Sigmoid colon (tissue), 7 donors: ENCODE data around the gene HADHA. TPM values are rescaled to one million over a fixed set of nuclear protein-coding genes. Genes with fewer than 3 reads are reported as not detected.

ENCODE experiments used
- DNase-seq: peaks from one replicate; pipeline ENCODE4 v3.0.0-alpha.2; 2019
- H3K27ac ChIP-seq, 4 donors: fragments of 200-600 bp; sonication (generic); one replicate each; pipeline ENCODE4 v1.5.1; 2016 to 2019; ENCODE audit warnings: mild to moderate bottlenecking in 1 of 4
- H3K27me3 ChIP-seq, 3 donors: fragments of 200-600 bp; sonication (generic); one replicate each; pipeline ENCODE4 v1.5.1; 2019; ENCODE audit warnings: mild to moderate bottlenecking in 1 of 3
- H3K36me3 ChIP-seq, 4 donors: fragments of 200-600 bp; sonication (generic); one replicate each; pipeline ENCODE4 v1.5.1; 2016 to 2019
- H3K4me1 ChIP-seq, 4 donors: fragments of 200-600 bp; sonication (generic); one replicate each; pipeline ENCODE4 v1.5.1; 2017 to 2019
- H3K4me3 ChIP-seq, 4 donors: fragments of 200-600 bp; sonication (generic); one replicate each; pipeline ENCODE4 v1.5.1; 2017 to 2019; ENCODE audit warnings: mild to moderate bottlenecking in 2 of 4, moderate library complexity in 1 of 4
- H3K9me3 ChIP-seq, 4 donors: fragments of 200-600 bp in 3 of 4; sonication (generic) in 3 of 4; one replicate each; pipeline versions ENCODE4 v1.5.1 to v1.6.1; 2013 to 2019
- CTCF ChIP-seq, 4 experiments: fragments of 450-650 bp in 3 of 4; fragments of 200-600 bp in 1 of 4; IDR thresholded peaks; one replicate each; pipeline ENCODE4 v1.5.1; 2016 to 2019; ENCODE audit warnings: antibody characterized with exemption in 4 of 4, mild to moderate bottlenecking in 3 of 4, moderate library complexity in 2 of 4
- EP300 ChIP-seq, 4 donors: sonication (generic); formaldehyde crosslinking; IDR thresholded peaks; one replicate each; pipeline ENCODE4 v1.6.1; 2017; ENCODE audit warnings: antibody characterized with exemption in 4 of 4
- POLR2A ChIP-seq, 2 donors: fragments of 450-650 bp; IDR thresholded peaks; one replicate each; pipeline ENCODE4 v1.6.1; 2016; ENCODE audit warnings: antibody characterized with exemption in 2 of 2, mild to moderate bottlenecking in 2 of 2, moderate library complexity in 2 of 2
- POLR2AphosphoS5 ChIP-seq, 4 donors: sonication (generic); formaldehyde crosslinking; IDR thresholded peaks; one replicate each; pipeline ENCODE4 v1.6.1; 2017; ENCODE audit warnings: antibody characterized with exemption in 4 of 4
- WGBS, 2 donors: extraction: QIAGEN DNeasy Blood & Tissue Kit; methylation state at CpG; one replicate each; pipeline ENCODE4 v1.1.7; 2013; 5-methylcytosine and 5-hydroxymethylcytosine counted together
- intact Hi-C: fragments of 100-400 bp; cut with DNase I; formaldehyde crosslinking; loops from one replicate; pipeline ENCODE4 v1.15.1; 2023
- polyA plus RNA-seq, 3 donors: library from polyadenylated mRNA; stranded (reverse); fragments of 200-250 nt; gene quantifications; one replicate each; pipeline ENCODE4 v1.2.3, GENCODE V29; 2013
- total RNA-seq, 4 donors: library from RNA; depleted of rRNA; stranded (reverse); fragments of >200 nt; gene quantifications; one replicate each; pipeline ENCODE4 v1.1.0, GENCODE V29; 2016
- donor health status: healthy with polysubstance abuse.
- donor health status: Bipolar disorder and iron deficiency.
- donor health status: healthy.

The HADHA gene
- total and polyA plus RNA-seq, 7 donors, result 96.7 to 148 (median 122) TPM

- TF ChIP-seq EP300 (IDR thresholded peaks at IDR 0.05), result no peak
- TF ChIP-seq POLR2A (IDR thresholded peaks at IDR 0.05), result no peak
- no peak for TF ChIP-seq POLR2AphosphoS5 (IDR thresholded peaks at IDR 0.05)
- TF ChIP-seq CTCF (IDR thresholded peaks at IDR 0.05), result no peak
- H3K27ac ChIP-seq, result no peak overlapping the region
- intact Hi-C loops, result no loop called here
- 73 to 74% methylated on average over 15 of the region's 15 CpGs for WGBS, 2 donors
- peaks cover 20 to 45% (median 41%) of the 10 kb centered on the region in 3 donors for H3K27me3 ChIP-seq
- peaks cover 0 to 31% (median 24%) of the 10 kb centered on the region in 4 donors for H3K4me1 ChIP-seq
- H3K9me3 ChIP-seq, result no peaks in the 10 kb centered on the region
- H3K4me3 ChIP-seq, result no peak overlapping the region
- H3K36me3 ChIP-seq, result no peaks in the 10 kb centered on the region
- DNase-seq, result no peak
Observed at GRCh38 chr2:26175466-26176278, 68.8 kb downstream of the HADHA start.

- Histone ChIP-seq H3K36me3 (no peaks in the 10 kb centered on the region), H3K27ac (no peak overlapping the region), H3K27me3 (peaks cover 20 to 45% (median 41%) of the 10 kb centered on the region in 3 donors), H3K4me1 (peaks cover 0 to 31% (median 24%) of the 10 kb centered on the region in 4 donors), H3K4me3 (no peak overlapping the region), H3K9me3 (no peaks in the 10 kb centered on the region)
- WGBS, 2 donors, result 71 to 73% methylated on average over 10 of the region's 10 CpGs
- DNase-seq, result peak; percentile 43
- TF ChIP-seq EP300 (IDR thresholded peaks at IDR 0.05) (no peak), CTCF (IDR thresholded peaks at IDR 0.05) (no peak), POLR2AphosphoS5 (IDR thresholded peaks at IDR 0.05) (no peak), POLR2A (IDR thresholded peaks at IDR 0.05) (no peak)
- intact Hi-C loops, result no loop called here
Observed at GRCh38 chr2:26174691-26175465, 69.6 kb downstream of the HADHA start.

GRCh38 chr2:26173776-26174482 is 70.5 kb downstream of the HADHA start:
- DNase-seq, result peak; percentile 57
- H3K9me3 ChIP-seq, result no peaks in the 10 kb centered on the region
- H3K27ac ChIP-seq, result no peak overlapping the region
- peak overlapping the region in 3 of 4 donors; percentile 32 to 52 (median 50) for H3K4me3 ChIP-seq
- TF ChIP-seq POLR2A (IDR thresholded peaks at IDR 0.05), result no peak
- no peak for TF ChIP-seq CTCF (IDR thresholded peaks at IDR 0.05)
- TF ChIP-seq POLR2AphosphoS5 (IDR thresholded peaks at IDR 0.05), result no peak
- no peak for TF ChIP-seq EP300 (IDR thresholded peaks at IDR 0.05)
- H3K4me1 ChIP-seq, result peaks cover 0 to 24% (median 18%) of the 10 kb centered on the region in 4 donors
- no peaks in the 10 kb centered on the region for H3K36me3 ChIP-seq
- intact Hi-C loops, result no loop called here
- WGBS, 2 donors, result 28 to 40% methylated on average over 46 of the region's 46 CpGs
- peaks cover 20 to 45% (median 41%) of the 10 kb centered on the region in 3 donors for H3K27me3 ChIP-seq

- no peaks in the 10 kb centered on the region for H3K36me3 ChIP-seq
- intact Hi-C loops, result no loop called here
- WGBS, 2 donors, result 1 to 2% methylated on average over 101 to 102 of the region's 102 CpGs
- H3K4me3 ChIP-seq, result peak within 1 kb of the TSS; percentile 16 to 52 (median 41)
- peaks cover 0 to 19% (median 14%) of the 10 kb centered on the region in 4 donors for H3K4me1 ChIP-seq
- no peak within 1 kb of the TSS for H3K27ac ChIP-seq
- no peaks in the 10 kb centered on the region for H3K9me3 ChIP-seq
- DNase-seq, result peak; percentile 61
- no peak for TF ChIP-seq EP300 (IDR thresholded peaks at IDR 0.05)
- no peak for TF ChIP-seq CTCF (IDR thresholded peaks at IDR 0.05)
- no peak for TF ChIP-seq POLR2AphosphoS5 (IDR thresholded peaks at IDR 0.05)
- no peak for TF ChIP-seq POLR2A (IDR thresholded peaks at IDR 0.05)
- H3K27me3 ChIP-seq, result peaks cover 20 to 45% (median 41%) of the 10 kb centered on the region in 3 donors
Observed at GRCh38 chr2:26172871-26173775, 71.3 kb downstream of the HADHA start, which contains the start of gene GAREM2. Gene GAREM2 (plus strand): TSS chr2:26173088. CDS start chr2:26173221, 133 bp downstream.
